HepG2 (cell line): ENCODE data around the gene TIMM13. TPM values are rescaled to one million over a fixed set of nuclear protein-coding genes. Genes with fewer than 3 reads are reported as not detected.
"Not testable (repeated sequence)": the region's sequence is repeated elsewhere in the genome, so short reads cannot be mapped to it uniquely, and the experiment has no call there.

ENCODE experiments used
- ATAC-seq: fragments of 200-7000 bp; cut with Tn5 transposase; 3 replicates; pipeline ENCODE4 v1.9.1; 2020; ENCODE audit warnings: mild to moderate bottlenecking, moderate library complexity
- BruUV-seq: library from RNA; stranded (reverse); fragments of 400-500 nt; replicated peaks from 2 replicates; lab custom pipeline; 2021; lab: Mats Ljungman, UMichigan
- CTCF ChIA-PET: fragments of 300-600 bp; formaldehyde crosslinking; extraction: SDS; loops from one replicate; lab custom pipeline; 2021; ENCODE audit warnings: low total read pairs, inconsistent platforms, low intra/inter-chr PET ratio; lab: Yijun Ruan, JAX
- POLR2A ChIA-PET: fragments of 350-600 bp; sonication (Branson Sonifier 250); formaldehyde crosslinking; loops from one replicate; lab custom pipeline; 2020; ENCODE audit warnings: antibody characterized with exemption, inconsistent platforms; lab: Yijun Ruan, JAX
- DNase-seq: peaks from one replicate; pipeline ENCODE4 v3.0.0-alpha.2; 2015; ENCODE audit warnings: low spot score
- FAIRE-seq: peaks from 3 replicates; lab custom pipeline; 2011; peaks lifted over from hg19 to GRCh38; lab: Jason Lieb, UNC
- H2AFZ ChIP-seq: one replicate; pipeline ENCODE4 v1.6.1; 2011; ENCODE audit warnings: low read length, inconsistent platforms
- H3K27ac ChIP-seq: fragments of 300-600 bp; 3 replicates; pipeline ENCODE4 v1.8.0; 2011; ENCODE audit warnings: mixed run types, mild to moderate bottlenecking, mixed read lengths, low read length, inconsistent platforms; ENCODE audit not compliant: insufficient read depth; ENCODE audit errors: extremely low read length
- H3K27me3 ChIP-seq, 2 experiments: fragments of 200-600 bp in 1 of 2; 2 replicates in 1 of 2; 3 replicates in 1 of 2; pipeline versions ENCODE4 v1.6.0 to v1.8.0; 2011; ENCODE audit warnings: low read length in 2 of 2, mild to moderate bottlenecking in 2 of 2, moderate library complexity in 2 of 2, inconsistent platforms in 1 of 2; ENCODE audit not compliant: insufficient read depth in 2 of 2, control insufficient read depth in 1 of 2
- H3K36me3 ChIP-seq, 2 experiments: fragments of 200-600 bp in 1 of 2; replicated peaks in 1 of 2; 2 replicates in 1 of 2; 3 replicates in 1 of 2; pipeline versions ENCODE4 v1.5.1 to v1.8.0; 2011; ENCODE audit warnings: low read length in 2 of 2, inconsistent platforms in 1 of 2; ENCODE audit not compliant: insufficient read depth in 2 of 2, control insufficient read depth in 1 of 2
- H3K4me1 ChIP-seq: 2 replicates; pipeline ENCODE4 v1.5.1; 2012; ENCODE audit warnings: low read length, inconsistent platforms; ENCODE audit not compliant: insufficient read depth
- H3K4me2 ChIP-seq: 2 replicates; pipeline ENCODE4 v1.6.0; 2011; ENCODE audit warnings: low read depth, low read length, inconsistent platforms
- H3K4me3 ChIP-seq, 3 experiments: fragments of 200-600 bp in 1 of 3; sonication (generic), shearing (Covaris generic) in 1 of 3; replicated peaks in 1 of 3; 2 replicates each; pipeline ENCODE4 v1.5.1; 2011 to 2016; ENCODE audit warnings: low read length in 3 of 3, inconsistent platforms in 2 of 3, low read depth in 2 of 3, mild to moderate bottlenecking in 2 of 3, control low read depth in 1 of 3, mixed read lengths in 1 of 3; ENCODE audit not compliant: insufficient read depth in 1 of 3
- H3K79me2 ChIP-seq: one replicate; pipeline ENCODE4 v1.6.1; 2011; ENCODE audit warnings: low read length, inconsistent platforms; ENCODE audit not compliant: insufficient read depth
- H3K9ac ChIP-seq: 2 replicates; pipeline ENCODE4 v1.6.0; 2011; ENCODE audit warnings: mild to moderate bottlenecking, low read depth, low read length, inconsistent platforms; ENCODE audit not compliant: insufficient read depth
- H3K9me3 ChIP-seq: 2 replicates; pipeline ENCODE4 v1.5.1; 2012; ENCODE audit warnings: mild to moderate bottlenecking, low read length
- H4K20me1 ChIP-seq: 2 replicates; pipeline ENCODE4 v1.6.0; 2011; ENCODE audit warnings: inconsistent platforms, mild to moderate bottlenecking, low read length, moderate library complexity; ENCODE audit not compliant: insufficient read depth
- DR1 ChIP-seq: sonication (generic); formaldehyde crosslinking; IDR thresholded peaks from 2 replicates; pipeline ENCODE4 v1.8.0; 2021; ENCODE audit warnings: mild to moderate bottlenecking, missing genetic modification reagents, inconsistent platforms
- EEA1 ChIP-seq: sonication (generic); formaldehyde crosslinking; IDR thresholded peaks from 2 replicates; pipeline ENCODE4 v1.5.1; 2020; ENCODE audit warnings: mild to moderate bottlenecking, missing genetic modification reagents, borderline replicate concordance
- ISL2 ChIP-seq: sonication (generic); formaldehyde crosslinking; IDR thresholded peaks from 2 replicates; pipeline ENCODE4 v1.5.0; 2020; ENCODE audit warnings: missing genetic modification reagents
- KLF6 ChIP-seq: IDR thresholded peaks from 2 replicates; pipeline ENCODE4 v1.8.0; 2016; ENCODE audit warnings: missing biosample characterization, missing genetic modification reagents
- MAX ChIP-seq: IDR thresholded peaks from 2 replicates; pipeline ENCODE4 v1.6.1; 2012; ENCODE audit warnings: inconsistent platforms
- NFATC3 ChIP-seq: sonication (generic); formaldehyde crosslinking; IDR thresholded peaks from 2 replicates; pipeline ENCODE4 v1.5.1; 2020; ENCODE audit warnings: mild to moderate bottlenecking, missing genetic modification reagents
- NFKB2 ChIP-seq: sonication (generic); formaldehyde crosslinking; IDR thresholded peaks from 2 replicates; pipeline ENCODE4 v1.4.0; 2020; ENCODE audit warnings: missing genetic modification reagents, borderline replicate concordance
- NR1H2 ChIP-seq: sonication (generic); formaldehyde crosslinking; IDR thresholded peaks from 2 replicates; pipeline ENCODE4 v1.8.1; 2022; ENCODE audit warnings: low read depth, missing genetic modification reagents, borderline replicate concordance
- RFX3 ChIP-seq: IDR thresholded peaks from 2 replicates; pipeline ENCODE4 v1.6.1; 2016; ENCODE audit warnings: missing biosample characterization, missing genetic modification reagents
- TCF7 ChIP-seq: sonication (generic); IDR thresholded peaks from 2 replicates; pipeline ENCODE4 v1.6.1; 2016; ENCODE audit warnings: antibody characterized with exemption, low read depth
- ZBTB20 ChIP-seq: sonication (generic); formaldehyde crosslinking; IDR thresholded peaks from 2 replicates; pipeline ENCODE4 v1.8.1; 2023; ENCODE audit warnings: missing genetic modification reagents, low read depth, mild to moderate bottlenecking, borderline replicate concordance
- ZBTB21 ChIP-seq: sonication (generic); formaldehyde crosslinking; IDR thresholded peaks from 2 replicates; pipeline ENCODE4 v1.4.0; 2020; ENCODE audit warnings: missing genetic modification reagents
- ZFX ChIP-seq: sonication (generic); formaldehyde crosslinking; IDR thresholded peaks from 2 replicates; pipeline ENCODE4 v1.4.0; 2020; ENCODE audit warnings: mild to moderate bottlenecking, low read depth, missing genetic modification reagents, moderate library complexity
- ZNF121 ChIP-seq: sonication (generic); formaldehyde crosslinking; IDR thresholded peaks from 2 replicates; pipeline ENCODE4 v1.5.0; 2020; ENCODE audit warnings: mild to moderate bottlenecking, missing genetic modification reagents
- ZNF230 ChIP-seq: sonication (generic); formaldehyde crosslinking; IDR thresholded peaks from 2 replicates; pipeline ENCODE4 v1.4.0; 2020; ENCODE audit warnings: mild to moderate bottlenecking, missing genetic modification reagents
- ZNF337 ChIP-seq: sonication (generic); formaldehyde crosslinking; IDR thresholded peaks from 2 replicates; pipeline ENCODE4 v1.5.1; 2020; ENCODE audit warnings: missing genetic modification reagents, low read depth, mild to moderate bottlenecking, borderline replicate concordance
- ZNF484 ChIP-seq: sonication (generic); formaldehyde crosslinking; IDR thresholded peaks from 2 replicates; pipeline ENCODE4 v1.5.1; 2020; ENCODE audit warnings: mild to moderate bottlenecking, low read depth, missing genetic modification reagents, borderline replicate concordance
- ZNF660 ChIP-seq: sonication (generic); formaldehyde crosslinking; IDR thresholded peaks from 2 replicates; pipeline ENCODE4 v1.5.1; 2020; ENCODE audit warnings: mild to moderate bottlenecking, low read depth, missing genetic modification reagents, borderline replicate concordance
- WGBS: methylation state at CpG from one replicate; pipeline ENCODE4 v1.1.6; 2017; ENCODE audit warnings: low lambda C conversion rate; 5-methylcytosine and 5-hydroxymethylcytosine counted together
- in situ Hi-C: cut with HindIII; loops from 2 replicates; pipeline ENCODE4 v1.10.0; 2017; ENCODE audit warnings: low pct_unique_long_range_greater_than_20kb; ENCODE audit not compliant: extremely low pct_ligation_motif_present
- intact Hi-C: fragments of 100-400 bp; cut with micrococcal nuclease; formaldehyde crosslinking; loops from one replicate; pipeline ENCODE4 v1.10.0; 2022; ENCODE audit not compliant: unreplicated experiment
- polyA plus RNA-seq, 8 experiments: library from polyadenylated mRNA; depleted of rRNA in 3 of 8; stranded (reverse) in 7 of 8; unstranded in 1 of 8; fragments of >200 nt; fragmentation: Illumina TruSeq in 4 of 8; extraction: Trizol in 4 of 8; gene quantifications; 2 replicates each; pipeline versions ENCODE4 v1.2.1 to v1.2.3, GENCODE V29; 2011 to 2016; ENCODE audit warnings: low read depth in 4 of 8, missing spikeins in 1 of 8, mixed read lengths in 1 of 8; ENCODE audit not compliant: insufficient read depth in 1 of 8
- total RNA-seq, 5 experiments: library from RNA; depleted of rRNA; stranded (reverse); fragments of >200 nt; fragmentation: Illumina TruSeq; extraction: Trizol; gene quantifications; 2 replicates each; pipeline ENCODE4 v1.2.3, GENCODE V29; 2016; ENCODE audit warnings: low read depth in 1 of 5

TIMM13 gene
- total and polyA plus RNA-seq, 2 of the 13 experiments (the other 11 are each of a cell fraction or from before 2014, with no cell fraction given) = 48.4 to 108 TPM

DNA sequence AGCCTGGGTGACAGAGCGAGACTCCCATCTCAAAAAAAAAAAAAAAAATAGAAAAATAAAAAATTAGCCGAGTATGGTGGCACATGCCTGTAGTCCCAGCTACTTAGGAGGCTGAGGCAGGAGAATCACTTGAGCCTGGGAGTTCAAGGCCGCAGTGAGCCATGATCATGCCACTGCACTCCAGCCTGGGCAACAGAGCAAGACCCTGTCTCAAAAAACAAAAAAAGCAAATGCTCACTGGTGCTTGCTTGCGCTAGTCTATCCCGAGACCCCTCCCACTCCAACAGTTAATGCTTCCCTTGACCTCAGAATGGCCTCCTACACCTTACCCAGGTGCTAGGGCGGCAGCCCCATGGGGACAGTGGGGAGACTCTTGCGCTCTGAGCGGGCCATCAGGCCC lies 9.9 kb downstream of the TIMM13 start:
- POLR2A ChIA-PET = interaction anchor here (1.7 to 9.0 kb wide), 3 partner anchors 10 to 58 kb away, joined by 7 to 92 read pairs (median 40); partner anchors contain the start of genes GADD45B and TIMM13
- intact Hi-C loops, H3K9ac ChIP-seq, CTCF ChIA-PET, ATAC-seq, BruUV-seq, H4K20me1 ChIP-seq, H3K79me2 ChIP-seq, FAIRE-seq, H3K27me3 ChIP-seq, H3K4me2 ChIP-seq, H3K36me3 ChIP-seq, H3K27ac ChIP-seq, in situ Hi-C loops, H3K4me3 ChIP-seq, H2AFZ ChIP-seq, H3K9me3 ChIP-seq, DNase-seq: not testable (repeated sequence)
- 97% methylated on average over 7 of the region's 8 CpGs for WGBS
- peaks cover 26% of the 10 kb centered on the region for H3K4me1 ChIP-seq
- 0 out of 2 replicates have a peak, but pooled peaks have one; percentile 69 for TF ChIP-seq ZNF121 (CRISPR knock-in tag)

GRCh38 chr19:2416321-2417097 lies 10.9 kb downstream of the TIMM13 start:
- peak overlapping the region; percentile 68 for H3K9ac ChIP-seq
- peaks cover 2% of the 10 kb centered on the region for H3K79me2 ChIP-seq
- peak overlapping the region in 2 of 3 experiments; percentile 2 to 49; a peak in 1 of 6 replicates for H3K4me3 ChIP-seq
- intact Hi-C loops (no loop called here), in situ Hi-C loops (no loop called here)
- no peak overlapping the region for H2AFZ ChIP-seq
- H3K36me3 ChIP-seq = peaks cover 0 to 1% of the 10 kb centered on the region in 2 experiments; a peak in 1 of 5 replicates
- peak; percentile 89 for DNase-seq
- POLR2A ChIA-PET = interaction anchor here (0.5 to 9.0 kb wide), 12 partner anchors 9 to 220 kb away, joined by 3 to 92 read pairs (median 4); partner anchors contain the start of genes GADD45B and TIMM13
- peak overlapping the region; percentile 84 for H3K4me2 ChIP-seq
- H3K4me1 ChIP-seq = peaks cover 26% of the 10 kb centered on the region
- peak; percentile 93 for ATAC-seq
- H4K20me1 ChIP-seq = no peaks in the 10 kb centered on the region
- FAIRE-seq = peak; percentile 75
- TSS peak; percentile 80 for BruUV-seq
- CTCF ChIA-PET = no interaction called here
- H3K27me3 ChIP-seq = no peaks in the 10 kb centered on the region
- 45% methylated on average over 2 of the region's 19 CpGs for WGBS
- H3K27ac ChIP-seq = peak overlapping the region; percentile 78
- no peaks in the 10 kb centered on the region for H3K9me3 ChIP-seq
- TF ChIP-seq MAX (peak; percentile 84), ZBTB20 (CRISPR knock-in tag) (no peak; the same call in 1 of the 2 replicates), EEA1 (CRISPR knock-in tag) (no peak), ZFX (peak; percentile 85), ZNF230 (CRISPR knock-in tag) (no peak), ZNF337 (CRISPR knock-in tag) (no peak), TCF7 (no peak), NFKB2 (CRISPR knock-in tag) (peak; percentile 48; the same call in 1 of the 2 replicates), NR1H2 (CRISPR knock-in tag) (no peak), KLF6 (peak; percentile 84; the same call in 1 of the 2 replicates), ZBTB21 (CRISPR knock-in tag) (no peak), ZNF660 (CRISPR knock-in tag) (no peak), RFX3 (CRISPR knock-in tag) (no peak), ZNF484 (CRISPR knock-in tag) (no peak), ISL2 (CRISPR knock-in tag) (peak; percentile 41; the same call in 1 of the 2 replicates), NFATC3 (CRISPR knock-in tag) (no peak), DR1 (CRISPR knock-in tag) (peak; percentile 77)
